Stimulated activated effector memory CD8-positive, alpha-beta T cell treated with anti-CD3 and anti-CD28 coated beads, Interleukin-12 subunit alpha, Interleukin-12 subunit beta, amount 100 ng/mL, for 72 hours (primary cell): Measurements from ENCODE around the gene HDAC9.

Experiments used
- ATAC-seq: fragments of 150-1000 bp; cut with Tn5 transposase; 2 replicates; pipeline ENCODE4 v1.10.0; 2021
- DNase-seq, 2 donors: peaks; one replicate each; pipeline ENCODE4 v3.0.0; 2021 to 2022; ENCODE audit warnings: low spot score in 2 of 2
- H3K27ac Mint-ChIP-seq: one replicate; pipeline ENCODE4 v1.8.0; 2022; ENCODE audit warnings: mild to moderate bottlenecking, mixed read lengths
- H3K36me3 Mint-ChIP-seq: one replicate; pipeline ENCODE4 v1.8.0; 2022; ENCODE audit warnings: mild to moderate bottlenecking, mixed read lengths
- H3K4me1 Mint-ChIP-seq: one replicate; pipeline ENCODE4 v1.8.0; 2022; ENCODE audit warnings: mixed read lengths
- H3K4me3 Mint-ChIP-seq: one replicate; pipeline ENCODE4 v1.8.0; 2022; ENCODE audit warnings: mild to moderate bottlenecking, mixed read lengths
- H3K9me3 Mint-ChIP-seq: one replicate; pipeline ENCODE4 v1.8.0; 2022; ENCODE audit warnings: mixed read lengths

Gene HDAC9

DNA sequence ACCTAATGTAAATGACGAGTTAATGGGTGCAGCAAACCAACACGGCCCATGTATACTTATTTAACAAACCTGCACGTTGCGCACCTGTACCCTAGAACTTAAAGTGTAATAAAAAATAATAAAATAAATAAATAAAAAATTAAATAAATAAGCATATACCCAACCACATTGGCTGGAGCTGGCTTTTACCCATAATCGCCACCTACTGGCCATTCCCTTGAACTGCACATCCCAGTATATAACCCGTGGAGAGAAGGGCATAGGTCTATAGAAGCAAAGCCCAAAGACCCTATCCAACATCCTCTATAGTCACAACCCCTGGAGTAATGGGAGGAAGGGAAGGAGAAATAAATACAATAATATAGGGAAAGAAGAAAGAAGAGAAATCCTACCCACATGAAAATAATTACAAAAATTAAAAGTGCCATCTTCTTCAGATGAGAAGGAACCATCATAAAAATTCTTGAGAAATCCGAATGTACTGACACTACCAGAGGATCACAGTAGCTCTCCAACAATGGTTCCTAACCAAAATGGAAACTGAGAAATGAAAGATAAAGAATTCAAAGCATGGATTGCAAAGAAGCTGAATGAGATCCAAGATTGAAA lies 556.3 kb downstream of the HDAC9 start:
- Mint-ChIP-seq H3K27ac (no peak overlapping the region), H3K4me3 (no peak overlapping the region), H3K36me3 (no peaks in the 10 kb centered on the region), H3K4me1 (no peaks in the 10 kb centered on the region), H3K9me3 (peaks cover 3% of the 10 kb centered on the region)
- ATAC-seq: no peak
- peak in 1 of 2 donors; percentile 51 for DNase-seq
